BJ (cell line): ENCODE data around the gene FUOM. TPM values are rescaled to one million over a fixed set of nuclear protein-coding genes. Genes with fewer than 3 reads are reported as not detected.
A peak's percentile ranks its signal among the peaks of the same experiment; 100 is the strongest.

ENCODE experiments used
- CTCF ChIA-PET: fragments of 350-600 bp; formaldehyde crosslinking; extraction: SDS; loops from one replicate; lab custom pipeline; 2021; ENCODE audit warnings: antibody characterized with exemption, inconsistent platforms; lab: Yijun Ruan, JAX
- POLR2A ChIA-PET: fragments of 300-600 bp; sonication (Branson Sonifier 250); formaldehyde crosslinking; extraction: SDS; loops from one replicate; lab custom pipeline; 2021; ENCODE audit warnings: antibody characterized with exemption; lab: Charles Lee
- DNase-seq: peaks from one replicate; pipeline ENCODE4 v3.0.0-alpha.2; 2011; ENCODE audit warnings: low read depth
- H3K27me3 ChIP-seq: 2 replicates; pipeline ENCODE4 v1.6.0; 2011; ENCODE audit warnings: low read length; ENCODE audit not compliant: control insufficient read depth, insufficient read depth
- H3K36me3 ChIP-seq: 2 replicates; pipeline ENCODE4 v1.5.1; 2011; ENCODE audit warnings: low read length; ENCODE audit not compliant: control insufficient read depth, insufficient read depth
- H3K4me3 ChIP-seq: 2 replicates; pipeline ENCODE4 v1.5.1; 2011; ENCODE audit warnings: low read depth, mild to moderate bottlenecking, control low read depth, low read length
- CTCF ChIP-seq: IDR thresholded peaks from 2 replicates; pipeline ENCODE4 v1.5.1; 2011; ENCODE audit warnings: low read depth, mild to moderate bottlenecking, control low read depth, inconsistent platforms, low read length, moderate library complexity; ENCODE audit not compliant: insufficient read depth
- polyA plus RNA-seq: library from polyadenylated mRNA; depleted of rRNA; stranded (reverse); fragments of >200 nt; gene quantifications from 2 replicates; pipeline ENCODE4 v1.2.3, GENCODE V29; 2011

Gene FUOM
- polyA plus RNA-seq, 1 experiment: 49.8 TPM

GRCh38 chr10:133385214-133385613 lies 27.4 kb upstream of the FUOM start:
- DNase-seq: no peak
- ChIA-PET POLR2A (no interaction called here), CTCF (no interaction called here)
- H3K4me3 ChIP-seq: no peak overlapping the region
- TF ChIP-seq CTCF: no peak
- no peaks in the 10 kb centered on the region for H3K27me3 ChIP-seq
- H3K36me3 ChIP-seq: peaks cover 4% of the 10 kb centered on the region

- DNase-seq: no peak
- no peak for TF ChIP-seq CTCF
- H3K4me3 ChIP-seq: no peak overlapping the region
- CTCF ChIA-PET: no interaction called here
- H3K36me3 ChIP-seq: peaks cover 3% of the 10 kb centered on the region
- POLR2A ChIA-PET: no interaction called here
- H3K27me3 ChIP-seq: no peaks in the 10 kb centered on the region
Measured at GRCh38 chr10:133384071-133384470, 26.3 kb upstream of the FUOM start.

GRCh38 chr10:133383551-133383950 lies 25.7 kb upstream of the FUOM start:
- POLR2A ChIA-PET: no interaction called here
- H3K4me3 ChIP-seq: no peak overlapping the region
- no peak for TF ChIP-seq CTCF
- CTCF ChIA-PET: no interaction called here
- H3K36me3 ChIP-seq: peaks cover 2% of the 10 kb centered on the region
- no peaks in the 10 kb centered on the region for H3K27me3 ChIP-seq
- DNase-seq: no peak

- DNase-seq: no peak
- no peak for TF ChIP-seq CTCF
- peaks cover 1% of the 10 kb centered on the region; the same call in 1 of the 2 replicates for H3K36me3 ChIP-seq
- H3K27me3 ChIP-seq: no peaks in the 10 kb centered on the region
- ChIA-PET CTCF (no interaction called here), POLR2A (no interaction called here)
- no peak overlapping the region for H3K4me3 ChIP-seq
Measured at GRCh38 chr10:133381036-133381435, 23.2 kb upstream of the FUOM start.

GRCh38 chr10:133379801-133380666 lies 22.2 kb upstream of the FUOM start:
- Histone ChIP-seq H3K4me3 (peak overlapping the region; percentile 61), H3K36me3 (peaks cover 1% of the 10 kb centered on the region; the same call in 1 of the 2 replicates), H3K27me3 (no peaks in the 10 kb centered on the region)
- ChIA-PET POLR2A (no interaction called here), CTCF (interaction anchor here (0.7 kb wide), 1 partner anchor 8 kb away, joined by 3 read pairs; no protein-coding TSS in a partner anchor)
- TF ChIP-seq CTCF: no peak
- DNase-seq: no peak
